ENCODE measurements around the gene UTS2R.
"Not testable (repeated sequence)": the region's sequence is repeated elsewhere in the genome, so short reads cannot be mapped to it uniquely, and the experiment has no call there.

Gene UTS2R

DNA sequence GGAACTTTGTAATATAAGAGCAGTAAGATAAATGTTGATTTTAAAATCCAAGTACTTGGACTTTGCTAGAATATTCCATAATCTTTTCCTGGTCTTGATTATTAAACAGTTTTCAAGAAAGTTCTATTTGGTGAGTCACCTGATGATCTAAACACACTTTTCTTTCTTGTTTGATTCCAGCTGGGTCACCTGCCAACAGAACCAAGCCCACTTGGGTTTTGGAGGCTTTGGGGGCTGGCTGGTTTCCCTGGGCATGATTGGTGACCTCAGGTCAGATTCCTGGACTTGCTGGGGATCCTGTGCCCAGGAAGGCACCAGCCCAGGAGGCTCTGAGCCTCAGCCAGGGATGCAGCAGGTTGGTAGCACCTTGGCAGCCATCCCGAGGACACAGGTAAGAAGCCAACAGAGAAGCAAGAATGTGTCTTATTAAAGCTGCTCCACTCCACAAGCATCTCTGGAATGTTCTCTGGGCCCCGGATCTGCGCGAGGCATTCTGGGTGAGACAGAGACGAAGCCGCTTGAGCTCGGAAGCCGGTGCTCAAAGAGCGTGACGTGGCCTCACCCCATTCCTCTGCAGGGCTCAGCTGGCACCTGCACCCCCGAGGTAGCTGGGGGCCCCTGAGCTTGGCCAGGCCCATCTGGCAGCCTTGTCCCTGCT is 15.7 kb upstream of the UTS2R start:
- no peak for DNase-seq

DNA sequence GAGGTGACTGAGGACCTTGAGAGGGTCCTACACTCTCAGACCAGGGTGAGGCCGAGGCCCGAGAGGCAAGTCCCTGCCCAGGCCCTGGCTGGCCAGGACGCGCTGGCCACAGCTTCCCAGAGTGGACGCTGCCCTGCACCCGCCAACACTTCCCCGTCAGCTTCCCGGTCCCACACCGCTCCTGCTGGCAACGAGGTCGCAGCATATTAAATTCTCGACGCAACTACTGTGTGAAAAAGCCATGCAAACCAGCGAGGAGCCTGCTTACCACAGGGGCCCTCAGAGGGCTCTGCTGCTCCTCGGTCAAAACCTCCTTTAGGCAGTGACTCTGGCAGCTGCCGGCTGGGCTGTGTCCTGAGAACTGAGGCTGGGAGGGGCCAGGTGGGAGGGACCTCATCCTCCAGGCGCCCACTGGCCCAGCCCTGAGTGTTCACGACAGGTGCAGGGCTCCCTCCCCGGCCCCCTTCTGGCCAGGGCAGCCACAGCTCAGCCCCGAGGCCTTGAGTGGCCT is 14.7 kb upstream of the UTS2R start:
- no peak for DNase-seq

DNA sequence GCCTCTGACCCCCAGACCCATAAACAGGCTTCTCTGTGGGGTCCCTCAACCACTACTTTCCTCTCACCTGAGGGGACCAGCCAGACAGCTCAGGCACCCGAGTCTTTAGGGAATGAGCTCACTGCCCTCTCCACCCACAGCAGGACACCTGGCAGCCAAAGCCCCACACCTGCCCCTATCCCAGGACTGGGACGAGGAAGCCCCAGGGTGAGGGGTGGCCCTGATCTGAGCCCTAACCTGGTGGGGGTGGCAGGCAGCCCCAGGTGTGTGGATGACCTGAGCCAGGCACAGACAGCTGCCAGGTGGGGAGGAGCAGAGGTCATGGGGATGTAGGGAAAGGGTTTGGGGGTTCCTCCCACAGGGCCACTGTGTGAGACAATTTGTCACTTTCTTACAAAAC is 14.2 kb upstream of the UTS2R start:
- DNase-seq = no peak

DNA sequence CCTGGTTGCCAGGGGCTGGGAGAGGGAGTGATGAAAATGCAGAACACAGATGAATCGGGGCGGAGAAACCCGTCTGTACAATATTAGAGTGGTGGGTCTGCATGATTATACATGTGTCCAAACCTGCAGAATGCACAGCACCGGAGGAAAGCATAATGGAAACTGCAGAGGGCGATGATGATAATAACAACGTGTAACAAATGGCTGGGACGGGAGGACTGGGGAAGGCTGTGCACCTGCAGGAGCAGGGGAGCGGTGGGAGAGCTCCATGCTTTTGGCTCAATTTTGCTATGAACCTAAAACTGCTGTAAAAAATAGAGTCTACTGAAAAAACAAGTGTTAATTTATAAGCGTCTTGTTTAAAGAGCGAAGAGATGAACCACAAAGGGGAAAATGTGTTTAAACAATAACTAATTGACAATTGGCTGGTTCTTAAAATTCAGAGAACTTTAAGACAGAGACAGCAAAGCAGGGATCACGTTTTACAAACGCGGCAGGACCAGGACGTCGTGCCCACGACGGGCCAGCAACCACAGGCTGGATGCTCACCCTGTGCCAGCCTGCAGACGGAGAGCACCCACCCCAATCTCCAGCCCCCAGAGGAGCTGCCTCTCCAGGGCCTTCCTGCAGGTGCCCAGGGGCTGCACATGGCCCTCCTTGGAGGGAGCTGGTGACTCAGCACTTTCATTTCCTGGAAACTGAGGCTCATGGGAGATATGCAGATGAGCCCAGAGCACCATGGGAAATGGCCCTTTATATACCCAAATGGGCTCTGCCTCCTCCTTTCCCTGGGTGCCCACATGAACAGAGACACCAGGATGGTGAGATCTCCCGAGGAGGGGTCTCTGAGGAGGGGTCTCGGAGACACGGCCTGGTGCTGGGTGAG is 12.9 kb upstream of the UTS2R start, which contains the start of gene TEX19:
TSS of gene TEX19 (plus strand) at position 783 of the 886 bp plus-strand sequence. CDS start 2,904 bp downstream, outside the sequence.
- DNase-seq = no peak

DNA sequence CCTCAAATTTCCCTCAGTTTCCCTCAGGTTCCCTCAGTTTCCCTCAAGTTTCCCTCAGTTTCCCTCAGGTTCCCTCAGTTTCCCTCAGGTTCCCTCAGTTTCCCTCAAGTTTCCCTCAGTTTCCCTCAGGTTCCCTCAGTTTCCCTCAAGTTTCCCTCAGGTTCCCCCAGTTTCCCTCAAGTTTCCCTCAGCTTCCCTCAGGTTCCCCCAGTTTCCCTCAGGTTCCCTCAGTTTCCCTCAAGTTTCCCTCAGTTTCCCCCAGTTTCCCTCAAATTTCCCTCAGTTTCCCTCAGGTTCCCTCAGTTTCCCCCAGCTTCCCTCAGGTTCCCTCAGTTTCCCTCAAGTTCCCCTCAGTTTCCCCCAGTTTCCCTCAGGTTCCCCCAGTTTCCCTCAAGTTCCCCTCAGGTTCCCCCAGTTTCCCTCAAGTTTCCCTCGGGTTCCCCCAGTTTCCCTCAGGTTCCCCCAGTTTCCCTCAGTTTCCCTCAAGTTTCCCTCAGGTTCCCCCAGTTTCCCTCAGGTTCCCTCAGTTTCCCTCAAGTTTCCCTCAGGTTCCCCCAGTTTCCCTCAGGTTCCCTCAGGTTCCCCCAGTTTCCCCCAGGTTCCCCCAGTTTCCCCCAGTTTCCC is 12.0 kb upstream of the UTS2R start:
- not testable (repeated sequence) for DNase-seq

DNA sequence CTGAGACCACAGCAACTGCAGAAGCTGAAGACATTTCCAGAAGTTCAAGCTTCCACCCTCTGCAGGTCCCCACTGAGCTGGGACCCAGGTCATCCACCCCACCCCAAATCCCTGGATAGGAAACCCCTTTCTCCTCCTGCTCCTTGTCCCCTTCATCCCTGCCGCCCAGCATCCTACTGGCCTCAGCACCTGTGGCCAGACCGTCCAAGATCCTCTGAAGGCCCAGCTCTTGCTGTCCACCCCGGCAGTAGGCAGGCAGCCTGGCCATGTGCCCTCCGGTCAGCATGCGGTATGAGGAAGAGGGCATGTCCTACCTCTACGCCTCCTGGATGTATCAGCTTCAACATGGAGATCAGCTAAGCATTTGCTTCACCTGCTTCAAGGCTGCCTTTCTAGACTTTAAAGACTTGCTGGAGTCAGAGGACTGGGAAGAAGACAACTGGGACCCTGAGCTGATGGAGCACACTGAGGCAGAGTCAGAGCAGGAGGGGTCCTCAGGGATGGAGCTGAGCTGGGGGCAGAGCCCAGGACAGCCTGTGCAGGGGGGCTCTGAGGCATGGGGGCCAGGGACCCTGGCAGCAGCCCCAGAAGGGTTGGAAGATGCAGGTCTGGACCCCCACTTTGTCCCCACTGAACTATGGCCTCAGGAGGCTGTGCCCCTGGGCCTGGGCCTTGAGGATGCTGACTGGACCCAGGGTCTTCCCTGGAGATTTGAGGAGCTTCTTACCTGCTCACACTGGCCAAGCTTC is 9.5 kb upstream of the UTS2R start:
- no peak for DNase-seq

DNA sequence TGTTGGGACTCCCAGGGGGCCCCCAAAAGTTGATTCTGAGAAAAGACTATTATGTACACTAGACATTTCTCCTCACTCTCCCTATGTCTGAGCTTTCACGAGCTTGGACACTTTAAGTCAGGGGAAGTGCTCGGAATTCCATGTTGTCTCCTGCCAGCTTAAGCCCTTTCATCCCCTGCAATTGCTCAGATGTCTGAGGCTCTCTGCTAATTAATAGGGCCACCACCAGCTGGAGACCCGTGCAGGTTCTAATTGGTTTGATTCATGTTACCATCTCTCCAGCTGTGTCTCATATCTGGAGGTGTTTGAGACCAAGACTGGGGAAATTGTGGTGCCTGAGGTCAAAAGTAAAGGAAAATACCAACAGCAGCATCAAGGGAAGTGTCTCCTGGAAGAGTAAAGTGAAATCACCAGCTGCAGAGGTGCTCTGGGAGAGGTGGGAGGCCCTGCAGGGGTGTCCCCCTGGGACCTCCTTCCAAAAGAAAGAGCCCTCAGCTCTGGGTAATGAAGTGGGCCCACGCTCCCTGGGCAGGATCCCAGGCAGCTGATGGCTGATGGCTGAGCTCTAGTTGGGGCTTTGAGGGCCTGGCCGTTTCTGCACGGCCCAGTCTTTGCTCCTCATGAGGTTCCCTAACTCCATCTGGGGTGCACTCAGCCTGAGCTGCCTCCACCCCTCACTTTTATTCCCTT is 5.8 kb upstream of the UTS2R start:
- DNase-seq = no peak

DNA sequence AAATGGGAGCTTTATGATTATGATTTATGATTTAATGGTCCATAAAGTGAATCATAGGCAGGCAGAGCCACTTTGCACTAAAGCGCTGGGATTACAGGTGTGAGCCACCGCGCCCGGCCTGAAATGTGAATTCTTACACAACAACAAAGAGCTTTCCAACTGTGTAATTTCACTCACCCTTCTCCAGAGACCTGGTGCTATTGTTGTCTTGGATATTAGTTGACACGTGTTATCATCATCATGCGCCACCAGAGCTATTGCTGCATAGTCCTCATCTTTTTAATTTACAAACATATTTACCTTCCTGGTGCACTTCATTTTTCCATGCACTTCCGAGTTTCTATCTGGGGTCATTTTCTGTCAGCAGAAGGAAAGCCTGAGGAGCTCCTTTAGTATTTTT is 4.8 kb upstream of the UTS2R start:
- DNase-seq = no peak

DNA sequence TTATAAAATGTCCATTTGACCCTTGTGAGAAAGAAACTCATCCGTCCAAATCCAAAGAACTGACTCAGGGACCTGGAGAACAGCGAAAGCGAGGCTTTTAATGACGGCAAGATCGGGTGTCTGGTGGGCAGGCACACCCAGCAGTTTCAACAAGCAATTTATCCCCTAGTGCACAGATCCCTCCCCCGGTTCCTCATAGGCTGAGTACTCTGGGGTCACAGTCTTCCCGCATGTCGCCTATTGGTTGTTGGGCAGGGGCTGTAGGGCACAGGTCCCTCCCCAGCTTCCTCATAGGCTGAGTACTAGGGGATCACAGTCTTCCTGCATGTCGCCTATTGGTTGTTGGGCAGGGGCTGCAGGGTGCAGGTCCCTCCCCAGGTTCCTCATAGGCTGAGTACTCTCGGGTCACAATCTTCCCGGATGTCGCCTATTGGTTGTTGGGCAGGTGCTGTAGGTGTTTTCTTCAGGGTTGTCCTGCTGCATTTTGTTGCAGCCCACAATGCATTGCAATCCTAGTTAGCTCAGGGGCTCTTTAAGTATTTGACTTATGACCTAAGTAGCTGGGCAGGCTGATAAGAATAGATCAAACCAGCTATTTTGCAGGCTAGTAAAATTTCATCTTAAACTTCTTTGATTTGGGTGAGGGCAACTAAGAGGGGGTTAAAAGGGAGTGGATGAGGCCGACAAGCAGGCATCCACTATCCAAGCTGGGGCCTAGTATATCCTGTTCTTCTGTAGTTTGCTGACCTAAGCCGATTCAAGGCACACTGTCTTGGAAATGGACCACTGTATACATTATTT is 3.6 kb upstream of the UTS2R start:
- DNase-seq = no peak

DNA sequence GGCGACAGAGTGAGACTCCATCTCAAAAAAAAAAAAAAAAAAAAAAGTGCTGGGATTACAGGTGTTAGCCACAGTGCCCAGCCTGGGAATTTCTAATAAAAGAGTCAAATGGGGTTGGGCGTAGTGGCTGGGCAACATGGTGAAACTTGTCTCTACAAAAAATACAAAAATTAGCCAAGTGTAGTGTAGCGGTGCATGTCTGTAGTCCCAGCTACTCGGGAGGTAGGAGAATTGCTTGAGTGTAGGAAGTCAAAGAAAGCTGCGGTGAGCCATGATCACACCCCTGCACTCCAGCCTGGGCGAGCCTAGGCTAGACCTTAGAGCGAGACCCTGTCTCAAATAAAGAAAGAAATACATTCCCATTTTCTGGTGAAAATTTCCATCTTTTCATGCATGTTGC is 2.4 kb upstream of the UTS2R start:
- DNase-seq = no peak

DNA sequence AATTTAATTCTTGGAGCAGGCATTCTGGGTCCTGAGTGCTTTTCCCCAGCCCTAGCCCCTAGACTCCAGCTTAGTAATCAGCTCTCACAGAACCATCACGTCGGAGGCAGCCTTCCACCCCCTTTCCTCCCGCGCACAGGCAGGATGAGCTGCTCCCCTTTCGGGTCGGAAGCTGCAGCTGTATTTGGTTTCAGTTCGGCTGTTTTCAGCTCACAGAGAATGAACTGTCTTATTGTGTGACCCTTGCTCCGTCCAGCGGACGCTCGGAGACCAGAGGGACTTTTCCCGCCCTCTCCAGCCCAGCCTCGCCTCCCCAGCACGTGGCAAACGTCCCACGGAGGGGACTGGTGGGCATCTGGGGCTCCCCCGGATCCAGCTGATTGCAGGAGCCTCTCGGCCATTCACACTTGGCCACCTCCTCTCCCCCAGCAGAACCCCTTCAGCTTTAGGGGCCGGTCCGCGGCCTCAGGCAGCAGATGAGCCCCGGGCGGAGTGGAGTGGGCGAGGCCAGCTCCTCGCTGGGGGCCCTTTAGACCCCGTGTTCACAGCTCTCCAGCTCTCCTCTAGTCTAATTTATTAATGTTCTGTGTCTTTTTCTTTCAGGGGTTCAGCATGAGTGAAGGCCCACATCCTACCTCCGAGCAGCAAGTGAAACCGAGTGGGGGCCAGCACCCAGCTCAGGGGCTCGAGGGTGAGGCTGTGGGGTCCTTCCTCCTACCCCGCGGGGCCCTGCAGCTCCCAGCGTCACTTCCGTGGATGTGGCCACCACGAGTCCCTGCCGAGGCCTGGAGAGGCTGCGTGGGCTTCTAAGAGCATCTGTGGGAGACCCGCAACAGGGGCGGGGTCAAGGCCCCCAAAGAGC is 863 bp upstream of the UTS2R start:
- no peak for DNase-seq

DNA sequence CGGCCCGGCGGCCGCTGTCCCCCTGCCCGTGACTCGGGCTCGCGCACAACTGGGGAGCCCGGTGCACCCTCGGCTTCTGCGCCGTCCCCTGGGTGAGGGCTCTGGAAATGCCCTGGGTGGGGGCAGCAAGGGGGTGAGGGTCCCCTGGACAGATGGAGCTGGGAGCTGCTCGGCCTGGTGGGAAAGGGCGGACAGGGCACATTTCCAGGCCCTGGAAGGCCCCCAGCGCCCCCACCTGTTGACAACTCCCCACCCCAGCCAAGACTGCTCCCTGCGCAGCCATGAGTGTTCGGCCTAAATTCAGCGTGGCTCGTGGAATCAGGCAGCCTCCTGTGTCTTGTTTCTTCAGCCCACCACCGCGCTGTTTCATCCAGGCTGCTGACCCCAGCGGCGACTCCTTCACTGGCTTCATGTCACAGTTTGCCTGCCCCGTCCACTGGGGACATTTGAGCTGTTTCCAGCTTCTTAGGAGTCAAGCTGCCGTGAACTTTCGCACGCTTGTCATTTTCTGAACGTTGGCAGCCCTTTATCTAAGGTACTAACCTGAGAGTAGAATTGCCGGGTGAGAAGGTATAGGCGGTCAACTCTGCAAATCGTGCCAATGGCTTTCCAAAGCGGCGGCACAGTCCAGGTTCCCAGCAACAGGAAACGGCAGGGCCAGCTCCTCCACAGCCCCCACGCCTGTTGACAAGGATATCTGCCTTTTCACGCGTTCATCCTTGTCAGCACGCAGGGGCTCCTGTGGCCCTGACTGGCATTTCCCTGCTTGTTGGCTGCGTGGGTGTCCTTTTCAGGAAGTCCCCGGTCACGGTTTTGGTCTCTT is 895 bp downstream of the UTS2R start:
- no peak for DNase-seq

DNA sequence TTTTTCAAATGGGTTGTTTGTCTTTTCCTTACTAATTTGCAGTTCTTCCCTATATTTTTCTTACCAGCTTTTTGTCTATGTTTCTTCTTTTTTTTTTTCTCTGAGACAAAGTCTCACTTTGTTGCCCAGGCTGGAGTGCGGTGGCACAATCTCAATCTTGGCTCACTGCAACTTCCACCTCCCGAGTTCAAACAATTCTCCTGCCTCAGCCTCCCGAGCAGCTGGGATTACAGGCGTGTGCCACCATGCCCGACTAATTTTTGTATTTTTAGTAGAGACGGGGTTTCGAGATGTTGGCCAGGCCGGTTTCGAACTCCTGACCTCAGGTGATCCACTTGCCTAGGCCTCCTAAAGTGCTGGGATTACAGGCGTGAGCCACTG is 1.5 kb downstream of the UTS2R start:
- not testable (repeated sequence) for DNase-seq

DNA sequence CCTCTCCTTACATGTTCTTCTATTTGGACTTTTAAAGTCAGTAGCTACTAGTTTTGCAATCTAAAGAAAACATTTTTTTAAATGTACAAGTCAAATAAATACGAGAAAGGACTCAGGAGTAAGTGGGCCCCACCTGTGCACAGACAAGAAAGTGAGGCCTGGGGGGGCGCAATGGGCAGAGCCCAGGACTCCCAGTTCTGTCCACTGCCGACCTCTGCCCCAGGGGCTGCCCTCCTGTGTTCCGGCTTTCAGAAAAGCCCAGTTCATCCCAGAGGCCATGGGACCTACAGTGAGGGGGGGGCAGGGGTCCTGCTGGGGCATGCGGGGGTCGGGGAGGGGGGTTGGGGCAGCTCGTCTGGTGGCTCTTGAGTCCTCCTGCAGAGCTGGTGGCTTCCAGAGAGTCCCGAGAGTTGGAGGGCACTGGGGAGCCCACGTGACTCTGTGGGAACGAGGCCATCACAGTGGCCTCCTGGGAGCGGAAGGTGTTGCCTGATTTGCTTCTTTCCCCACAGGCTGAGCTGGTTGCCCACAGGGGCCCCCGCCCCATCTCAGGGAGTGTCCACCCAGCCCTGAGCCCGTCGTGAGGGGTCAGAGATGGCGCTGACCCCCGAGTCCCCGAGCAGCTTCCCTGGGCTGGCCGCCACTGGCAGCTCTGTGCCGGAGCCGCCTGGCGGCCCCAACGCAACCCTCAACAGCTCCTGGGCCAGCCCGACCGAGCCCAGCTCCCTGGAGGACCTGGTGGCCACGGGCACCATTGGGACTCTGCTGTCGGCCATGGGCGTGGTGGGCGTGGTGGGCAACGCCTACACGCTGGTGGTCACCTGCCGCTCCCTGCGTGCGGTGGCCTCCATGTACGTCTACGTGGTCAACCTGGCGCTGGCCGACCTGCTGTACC is 2.4 kb downstream of the UTS2R start:
- no peak for DNase-seq

DNA sequence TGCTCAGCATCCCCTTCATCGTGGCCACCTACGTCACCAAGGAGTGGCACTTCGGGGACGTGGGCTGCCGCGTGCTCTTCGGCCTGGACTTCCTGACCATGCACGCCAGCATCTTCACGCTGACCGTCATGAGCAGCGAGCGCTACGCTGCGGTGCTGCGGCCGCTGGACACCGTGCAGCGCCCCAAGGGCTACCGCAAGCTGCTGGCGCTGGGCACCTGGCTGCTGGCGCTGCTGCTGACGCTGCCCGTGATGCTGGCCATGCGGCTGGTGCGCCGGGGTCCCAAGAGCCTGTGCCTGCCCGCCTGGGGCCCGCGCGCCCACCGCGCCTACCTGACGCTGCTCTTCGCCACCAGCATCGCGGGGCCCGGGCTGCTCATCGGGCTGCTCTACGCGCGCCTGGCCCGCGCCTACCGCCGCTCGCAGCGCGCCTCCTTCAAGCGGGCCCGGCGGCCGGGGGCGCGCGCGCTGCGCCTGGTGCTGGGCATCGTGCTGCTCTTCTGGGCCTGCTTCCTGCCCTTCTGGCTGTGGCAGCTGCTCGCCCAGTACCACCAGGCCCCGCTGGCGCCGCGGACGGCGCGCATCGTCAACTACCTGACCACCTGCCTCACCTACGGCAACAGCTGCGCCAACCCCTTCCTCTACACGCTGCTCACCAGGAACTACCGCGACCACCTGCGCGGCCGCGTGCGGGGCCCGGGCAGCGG is 3.2 kb downstream of the UTS2R start:
- no peak for DNase-seq

DNA sequence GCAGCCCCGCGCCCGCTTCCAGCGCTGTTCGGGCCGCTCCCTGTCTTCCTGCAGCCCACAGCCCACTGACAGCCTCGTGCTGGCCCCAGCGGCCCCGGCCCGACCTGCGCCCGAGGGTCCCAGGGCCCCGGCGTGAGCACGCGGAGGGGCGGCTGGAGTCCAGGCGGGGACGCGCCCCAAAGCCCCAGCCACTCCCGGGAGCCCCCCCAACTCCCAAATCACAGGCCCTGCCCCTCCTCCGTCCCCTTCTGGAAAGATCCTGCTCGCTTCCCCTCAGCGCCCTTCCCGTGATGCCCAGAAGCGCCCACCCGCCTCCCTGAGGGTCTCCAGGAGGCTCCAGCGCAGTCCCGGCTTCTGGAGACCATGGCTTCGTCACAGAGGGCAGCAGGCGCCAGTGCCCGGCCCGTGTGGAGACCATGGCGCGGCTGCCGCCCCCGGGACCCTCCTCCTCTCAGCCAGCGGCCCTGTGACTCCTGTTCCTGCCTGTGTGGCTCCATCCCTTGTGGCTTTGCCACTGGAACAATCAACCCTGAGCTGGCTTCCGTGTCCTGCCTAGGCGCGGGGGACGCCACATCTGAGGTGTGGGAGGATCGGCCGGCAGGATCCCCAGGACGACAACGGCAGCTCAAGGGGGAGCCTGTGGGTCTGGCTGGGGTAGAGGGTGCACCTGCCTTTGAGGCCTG is 3.9 kb downstream of the UTS2R start:
- DNase-seq = no peak

All from activated CD4-positive, CD25-positive, alpha-beta regulatory T cell (primary cell).